AG04450 (cell line): ENCODE data around the gene NPB. TPM values are rescaled to one million over a fixed set of nuclear protein-coding genes. Genes with fewer than 3 reads are reported as not detected.

Source experiments
- CTCF ChIA-PET: fragments of 300-600, 350-600 bp; formaldehyde crosslinking; extraction: SDS; loops from one replicate; lab custom pipeline; 2022; ENCODE audit warnings: antibody characterized with exemption, inconsistent platforms; lab: Charles Lee
- POLR2A ChIA-PET: fragments of 350-600 bp; formaldehyde crosslinking; extraction: SDS; loops from one replicate; lab custom pipeline; 2021; ENCODE audit warnings: antibody characterized with exemption, inconsistent platforms; lab: Yijun Ruan, JAX
- DNase-seq: peaks from one replicate; pipeline ENCODE4 v3.0.0-alpha.2; 2011; ENCODE audit warnings: low read depth, low spot score
- H3K27ac ChIP-seq: one replicate; pipeline ENCODE4 v1.5.1; 2012; ENCODE audit warnings: low read depth, low read length, control low read depth
- H3K27me3 ChIP-seq: one replicate; pipeline ENCODE4 v1.6.0; 2012; ENCODE audit warnings: low read length; ENCODE audit not compliant: control insufficient read depth, insufficient read depth
- H3K4me3 ChIP-seq: 2 replicates; pipeline ENCODE4 v1.5.1; 2011; ENCODE audit warnings: mild to moderate bottlenecking, low read depth, low read length, control low read depth
- H3K9me3 ChIP-seq: 2 replicates; pipeline ENCODE4 v1.5.1; 2012; ENCODE audit warnings: low read length; ENCODE audit not compliant: control insufficient read depth, insufficient read depth
- CTCF ChIP-seq: IDR thresholded peaks from 2 replicates; pipeline ENCODE4 v1.5.1; 2011; ENCODE audit warnings: low read depth, low read length, control low read depth, inconsistent platforms
- polyA plus RNA-seq: library from polyadenylated mRNA; depleted of rRNA; stranded (reverse); fragments of >200 nt; gene quantifications from 2 replicates; pipeline ENCODE4 v1.2.3, GENCODE V29; 2011

NPB gene
- polyA plus RNA-seq, 1 experiment = 0.20 TPM

DNA sequence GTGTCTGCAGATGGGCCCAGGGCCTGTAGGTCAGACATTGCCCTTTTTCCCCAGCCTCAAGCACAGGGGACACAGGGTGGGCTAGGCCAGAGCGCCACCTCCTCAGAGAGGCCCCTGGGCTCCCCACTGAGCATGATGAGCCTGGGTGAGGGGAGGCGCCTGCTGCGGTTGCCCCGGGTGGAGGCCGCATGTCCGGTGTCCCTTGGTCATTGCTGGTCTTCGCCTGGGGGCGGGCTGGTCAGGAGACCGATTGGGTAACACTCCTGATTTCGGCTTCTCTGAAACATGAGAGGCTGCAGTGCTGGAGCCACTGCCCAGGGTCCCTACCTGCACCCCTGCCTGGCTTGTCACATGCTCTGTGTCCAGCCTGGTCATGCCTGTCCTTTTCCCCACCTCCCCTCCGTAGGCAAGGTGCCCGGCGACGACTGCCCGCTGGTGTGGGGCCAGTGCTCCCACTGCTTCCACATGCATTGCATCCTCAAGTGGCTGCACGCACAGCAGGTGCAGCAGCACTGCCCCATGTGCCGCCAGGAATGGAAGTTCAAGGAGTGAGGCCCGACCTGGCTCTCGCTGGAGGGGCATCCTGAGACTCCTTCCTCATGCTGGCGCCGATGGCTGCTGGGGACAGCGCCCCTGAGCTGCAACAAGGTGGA, 2.4 kb upstream of the NPB start:
- POLR2A ChIA-PET = no interaction called here
- CTCF ChIA-PET = no interaction called here
- no peak for TF ChIP-seq CTCF
- Histone ChIP-seq H3K9me3 (no peaks in the 10 kb centered on the region), H3K27ac (no peak overlapping the region), H3K27me3 (no peaks in the 10 kb centered on the region), H3K4me3 (no peak overlapping the region)
- DNase-seq = no peak

DNA sequence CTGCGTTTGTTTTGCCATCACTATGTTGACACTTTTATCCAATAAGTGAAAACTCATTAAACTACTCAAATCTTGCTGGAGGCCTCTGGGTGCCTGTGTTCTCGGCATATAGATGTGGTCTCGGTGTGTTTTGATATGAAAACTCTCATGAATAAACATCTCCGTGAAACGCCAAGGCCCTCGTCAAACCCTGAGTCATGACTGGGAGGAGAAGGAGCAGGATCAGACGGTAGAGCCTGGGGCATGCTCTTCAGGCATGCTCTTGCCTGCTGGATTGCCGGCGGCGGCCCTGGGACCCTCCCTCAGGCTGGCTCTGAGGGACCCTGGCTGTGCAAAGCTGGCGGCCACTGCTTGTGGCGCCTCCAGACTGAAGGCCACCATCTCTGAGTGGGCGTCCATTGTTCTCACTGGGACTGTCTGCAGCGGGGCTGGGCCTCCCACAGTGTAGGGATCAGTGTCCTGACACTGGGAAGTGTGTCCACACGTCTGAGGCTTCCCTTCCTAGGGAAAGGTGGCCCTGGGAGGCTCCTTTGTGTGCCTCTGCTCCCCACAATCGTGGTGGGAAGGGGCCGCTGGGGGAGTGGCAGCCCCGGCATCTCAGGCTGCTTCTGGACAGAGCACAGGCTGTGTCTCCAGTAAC, 1.7 kb upstream of the NPB start:
- TF ChIP-seq CTCF = no peak
- Histone ChIP-seq H3K27me3 (no peaks in the 10 kb centered on the region), H3K9me3 (no peaks in the 10 kb centered on the region), H3K27ac (no peak overlapping the region), H3K4me3 (no peak overlapping the region)
- POLR2A ChIA-PET = no interaction called here
- CTCF ChIA-PET = no interaction called here
- no peak for DNase-seq

GRCh38 chr17:81901167-81902022, 643 bp upstream of the NPB start:
- TF ChIP-seq CTCF = no peak
- Histone ChIP-seq H3K27me3 (no peaks in the 10 kb centered on the region), H3K4me3 (peak overlapping the region; percentile 35), H3K27ac (no peak overlapping the region), H3K9me3 (no peaks in the 10 kb centered on the region)
- CTCF ChIA-PET = interaction anchor here (0.6 kb wide), 1 partner anchor 9 kb away, joined by 3 read pairs; no protein-coding TSS in a partner anchor
- no peak for DNase-seq
- POLR2A ChIA-PET = no interaction called here

- no peak overlapping the region for H3K27ac ChIP-seq
- peak overlapping the region; percentile 38; the same call in 1 of the 2 replicates for H3K4me3 ChIP-seq
- TF ChIP-seq CTCF = no peak
- POLR2A ChIA-PET = interaction anchor here (1.1 kb wide), 1 partner anchor 24 kb away, joined by 3 read pairs; no protein-coding TSS in a partner anchor
- H3K9me3 ChIP-seq = no peaks in the 10 kb centered on the region; the same call in 1 of the 2 replicates
- CTCF ChIA-PET = no interaction called here
- no peak for DNase-seq
- H3K27me3 ChIP-seq = no peaks in the 10 kb centered on the region
Measured at GRCh38 chr17:81902653-81903414, 796 bp downstream of the NPB start.
